CD4-positive, alpha-beta T cell (primary cell): ENCODE data around the gene ARSG. TPM values are rescaled to one million over a fixed set of nuclear protein-coding genes. Genes with fewer than 3 reads are reported as not detected.

Source experiments
- ATAC-seq: fragments of 200-7000 bp; cut with Tn5 transposase; one replicate; pipeline ENCODE4 v1.10.0; 2022; ENCODE audit warnings: mild to moderate bottlenecking; ENCODE audit not compliant: poor library complexity
- CTCF ChIA-PET: fragments of 350-600 bp; sonication (Branson Sonifier 250); formaldehyde crosslinking; loops from one replicate; lab custom pipeline; 2021; ENCODE audit warnings: antibody characterized with exemption, inconsistent platforms; lab: Charles Lee
- POLR2A ChIA-PET: fragments of 350-600 bp; sonication (Branson Sonifier 250); formaldehyde crosslinking; loops from one replicate; lab custom pipeline; 2021; ENCODE audit warnings: antibody characterized with exemption, inconsistent platforms; lab: Charles Lee
- DNase-seq, 14 experiments: peaks; one replicate each; pipeline ENCODE4 v3.0.0-alpha.2; 2013 to 2020; ENCODE audit warnings: mixed read lengths in 2 of 14
- H3K27ac ChIP-seq, 2 donors: one replicate each; pipeline versions ENCODE4 v1.5.1 to v1.7.0; 2013; ENCODE audit warnings: low read length in 2 of 2, low read depth in 1 of 2, mild to moderate bottlenecking in 1 of 2
- H3K27me3 ChIP-seq, 2 experiments: 1 replicate in 1 of 2; 2 replicates in 1 of 2; pipeline versions ENCODE4 v1.6.1 to v1.7.0; 2013; ENCODE audit warnings: low read length in 2 of 2, control low read depth in 1 of 2, mild to moderate bottlenecking in 1 of 2, moderate library complexity in 1 of 2; ENCODE audit not compliant: insufficient read depth in 2 of 2, control insufficient read depth in 1 of 2
- H3K36me3 ChIP-seq: one replicate; pipeline ENCODE4 v1.6.1; 2013; ENCODE audit warnings: low read length, control low read depth; ENCODE audit not compliant: insufficient read depth
- H3K4me1 ChIP-seq: one replicate; pipeline ENCODE4 v1.6.1; 2013; ENCODE audit warnings: low read length, control low read depth; ENCODE audit not compliant: insufficient read depth
- H3K4me3 ChIP-seq: one replicate; pipeline ENCODE4 v1.5.1; 2013; ENCODE audit warnings: mild to moderate bottlenecking, low read length, moderate library complexity
- H3K9me3 ChIP-seq, 2 experiments: 1 replicate in 1 of 2; 2 replicates in 1 of 2; pipeline versions ENCODE4 v1.6.1 to v1.7.0; 2013; ENCODE audit warnings: low read length in 2 of 2, mild to moderate bottlenecking in 2 of 2, control low read depth in 1 of 2, moderate library complexity in 1 of 2; ENCODE audit not compliant: control insufficient read depth in 1 of 2, insufficient read depth in 1 of 2
- H3K27ac Mint-ChIP-seq: one replicate; pipeline ENCODE4 v1.8.0; 2020; ENCODE audit warnings: mixed read lengths
- H3K27me3 Mint-ChIP-seq: one replicate; pipeline ENCODE4 v1.8.0; 2021; ENCODE audit warnings: mixed read lengths
- H3K36me3 Mint-ChIP-seq: one replicate; pipeline ENCODE4 v1.8.0; 2021; ENCODE audit warnings: low read depth, mixed read lengths
- H3K4me1 Mint-ChIP-seq: one replicate; pipeline ENCODE4 v1.8.0; 2021; ENCODE audit warnings: low read depth, mixed read lengths
- H3K4me3 Mint-ChIP-seq: one replicate; pipeline ENCODE4 v1.8.0; 2020; ENCODE audit warnings: mild to moderate bottlenecking, mixed read lengths
- H3K9me3 Mint-ChIP-seq: one replicate; pipeline ENCODE4 v1.8.0; 2020; ENCODE audit warnings: mixed read lengths
- intact Hi-C, 2 experiments: fragments of 100-400 bp; cut with DNase I in 1 of 2; cut with micrococcal nuclease in 1 of 2; formaldehyde crosslinking; loops; one replicate each; pipeline versions ENCODE4 v1.15.1 to v1.9.0; 2023 to 2025; cut with DNase I, micrococcal nuclease
- total RNA-seq, 174 experiments: library from RNA in 2 of 174; stranded (reverse) in 2 of 174; gene quantifications; one replicate each; pipeline ENCODE4 v1.2.3 and lab custom pipeline; 2021 to 2026
- TF ChIP-seq, protein P1 (sequence below): fragments of 200-600 bp; IDR thresholded peaks from one replicate; pipeline ENCODE4 v1.8.0; 2022; ENCODE audit warnings: antibody characterized with exemption, mild to moderate bottlenecking

ARSG gene
- total RNA-seq, 2 experiments from 2014 or later: 13.8 to 16.0 TPM

DNA sequence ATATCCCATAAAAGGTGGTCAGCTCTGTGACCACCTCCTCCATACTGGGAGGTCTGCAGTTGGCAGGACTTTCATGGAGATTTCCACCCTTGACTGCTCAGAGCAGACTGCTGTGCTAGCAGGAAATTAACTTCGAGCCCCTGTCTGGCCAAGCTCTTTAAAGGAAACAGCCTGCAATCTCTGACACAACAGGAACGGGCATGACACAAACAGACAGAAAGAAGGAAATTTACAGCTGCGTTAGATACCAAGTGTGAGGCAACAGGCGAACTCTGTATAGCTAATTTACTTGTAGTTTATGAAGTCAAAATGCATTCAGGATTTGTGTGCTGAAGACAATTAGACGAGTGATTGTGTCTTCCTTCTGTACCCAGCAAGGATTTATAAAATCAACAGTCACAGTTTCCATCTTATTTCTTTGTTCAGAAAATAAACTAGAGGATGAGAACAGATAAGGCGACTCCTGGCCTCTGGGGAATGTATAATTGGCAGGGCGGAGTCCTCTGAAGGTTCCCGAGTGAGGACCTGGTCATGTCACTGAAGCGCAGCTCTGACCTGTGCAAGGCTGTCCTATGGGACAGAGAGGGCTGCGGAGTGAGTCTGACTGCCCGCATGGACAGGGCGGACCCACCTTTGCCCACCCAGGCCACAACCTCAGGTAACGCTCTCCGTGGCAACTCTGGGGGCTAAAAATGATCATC lies 149.9 kb downstream of the ARSG start:
- Mint-ChIP-seq H3K4me3 (no peak overlapping the region), H3K4me1 (peaks cover 53% of the 10 kb centered on the region), H3K27ac (peak overlapping the region; percentile 61), H3K36me3 (no peaks in the 10 kb centered on the region), H3K9me3 (no peaks in the 10 kb centered on the region), H3K27me3 (no peaks in the 10 kb centered on the region)
- H3K27ac ChIP-seq: no peak overlapping the region
- TF ChIP-seq, protein P1, sequence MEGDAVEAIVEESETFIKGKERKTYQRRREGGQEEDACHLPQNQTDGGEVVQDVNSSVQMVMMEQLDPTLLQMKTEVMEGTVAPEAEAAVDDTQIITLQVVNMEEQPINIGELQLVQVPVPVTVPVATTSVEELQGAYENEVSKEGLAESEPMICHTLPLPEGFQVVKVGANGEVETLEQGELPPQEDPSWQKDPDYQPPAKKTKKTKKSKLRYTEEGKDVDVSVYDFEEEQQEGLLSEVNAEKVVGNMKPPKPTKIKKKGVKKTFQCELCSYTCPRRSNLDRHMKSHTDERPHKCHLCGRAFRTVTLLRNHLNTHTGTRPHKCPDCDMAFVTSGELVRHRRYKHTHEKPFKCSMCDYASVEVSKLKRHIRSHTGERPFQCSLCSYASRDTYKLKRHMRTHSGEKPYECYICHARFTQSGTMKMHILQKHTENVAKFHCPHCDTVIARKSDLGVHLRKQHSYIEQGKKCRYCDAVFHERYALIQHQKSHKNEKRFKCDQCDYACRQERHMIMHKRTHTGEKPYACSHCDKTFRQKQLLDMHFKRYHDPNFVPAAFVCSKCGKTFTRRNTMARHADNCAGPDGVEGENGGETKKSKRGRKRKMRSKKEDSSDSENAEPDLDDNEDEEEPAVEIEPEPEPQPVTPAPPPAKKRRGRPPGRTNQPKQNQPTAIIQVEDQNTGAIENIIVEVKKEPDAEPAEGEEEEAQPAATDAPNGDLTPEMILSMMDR: no peak
- H3K9me3 ChIP-seq: no peaks in the 10 kb centered on the region
- intact Hi-C loops: loop anchor here in 1 of 2 experiments (5.0 kb wide), 1 partner anchor 56 kb away; no protein-coding TSS in a partner anchor
- ChIA-PET CTCF (interaction anchor here (1.6 kb wide), 1 partner anchor 177 kb away, joined by 4 read pairs; no protein-coding TSS in a partner anchor), POLR2A (interaction anchor here (0.8 to 3.1 kb wide), 3 partner anchors 16 to 150 kb away, joined by 4 to 16 read pairs (median 4); partner anchors contain the start of genes ARSG, SLC16A6 and WIPI1)
- no peak overlapping the region for H3K4me3 ChIP-seq
- no peaks in the 10 kb centered on the region for H3K27me3 ChIP-seq
- no peaks in the 10 kb centered on the region for H3K36me3 ChIP-seq
- peaks cover 33% of the 10 kb centered on the region for H3K4me1 ChIP-seq
- peak in 2 of 14 experiments; percentile 20 to 41 for DNase-seq
- ATAC-seq: no peak

DNA sequence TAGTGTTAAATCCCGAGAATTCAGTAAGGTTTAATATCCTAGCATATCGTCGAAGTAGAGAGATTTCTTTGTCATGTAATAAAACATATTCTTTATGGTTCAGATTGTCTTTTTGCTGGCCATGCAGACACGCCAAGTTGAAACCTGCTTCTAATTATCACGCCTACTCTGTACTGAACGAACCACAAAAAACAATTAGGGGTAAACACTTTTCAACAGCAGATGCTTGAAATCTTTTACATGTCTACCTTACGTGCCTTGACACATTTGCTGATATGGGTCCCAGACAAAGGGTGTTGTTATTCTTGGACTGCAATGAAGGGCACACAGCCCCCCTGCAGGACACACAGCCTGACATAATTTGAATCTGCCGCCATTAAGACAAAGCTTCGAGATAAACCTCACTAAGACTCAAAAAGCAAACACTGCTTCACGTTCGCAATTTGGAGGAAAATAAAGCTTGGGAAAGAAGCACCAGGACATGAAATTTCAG lies 152.7 kb downstream of the ARSG start:
- intact Hi-C loops: loop anchor here in 1 of 2 experiments (5.0 kb wide), 1 partner anchor 53 kb away; no protein-coding TSS in a partner anchor
- CTCF ChIA-PET: no interaction called here
- POLR2A ChIA-PET: no interaction called here
- DNase-seq: no peak
- Mint-ChIP-seq H3K27ac (no peak overlapping the region), H3K27me3 (no peaks in the 10 kb centered on the region), H3K4me1 (peaks cover 25% of the 10 kb centered on the region), H3K36me3 (no peaks in the 10 kb centered on the region), H3K4me3 (no peak overlapping the region), H3K9me3 (no peaks in the 10 kb centered on the region)
- ATAC-seq: no peak
- Histone ChIP-seq H3K27me3 (no peaks in the 10 kb centered on the region), H3K36me3 (no peaks in the 10 kb centered on the region), H3K27ac (no peak overlapping the region), H3K4me3 (no peak overlapping the region), H3K4me1 (peaks cover 9% of the 10 kb centered on the region), H3K9me3 (no peaks in the 10 kb centered on the region)
- TF ChIP-seq, protein P1: no peak

DNA sequence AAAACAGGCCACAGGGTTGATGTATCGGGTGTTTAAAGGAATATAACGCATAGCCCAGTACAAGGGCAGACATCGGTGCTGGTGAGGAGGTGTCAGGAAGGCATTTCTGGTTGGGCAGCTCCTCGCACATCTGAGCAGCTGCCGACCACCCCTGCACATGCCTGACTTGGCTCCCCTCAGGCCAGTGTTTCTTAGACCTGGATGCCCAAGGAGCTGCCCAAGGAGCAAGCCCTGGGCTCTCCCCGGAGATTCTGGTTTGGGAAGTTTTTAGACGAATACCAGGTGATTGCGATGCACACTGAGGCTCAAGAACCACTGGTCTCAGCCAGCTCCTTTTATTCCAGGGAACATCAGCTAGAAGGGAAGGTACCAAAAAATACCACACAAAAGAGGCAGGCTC lies 154.4 kb downstream of the ARSG start:
- POLR2A ChIA-PET: no interaction called here
- peaks cover 12% of the 10 kb centered on the region for H3K4me1 Mint-ChIP-seq
- ATAC-seq (no peak), DNase-seq (no peak)
- Histone ChIP-seq H3K27me3 (no peaks in the 10 kb centered on the region), H3K36me3 (peaks cover 8% of the 10 kb centered on the region), H3K4me1 (peaks cover 9% of the 10 kb centered on the region), H3K4me3 (no peak overlapping the region), H3K9me3 (no peaks in the 10 kb centered on the region), H3K27ac (no peak overlapping the region)
- H3K27me3 Mint-ChIP-seq: no peaks in the 10 kb centered on the region
- no peak overlapping the region for H3K4me3 Mint-ChIP-seq
- intact Hi-C loops: no loop called here
- TF ChIP-seq, protein P1: no peak
- CTCF ChIA-PET: no interaction called here
- H3K36me3 Mint-ChIP-seq: no peaks in the 10 kb centered on the region
- no peaks in the 10 kb centered on the region for H3K9me3 Mint-ChIP-seq
- no peak overlapping the region for H3K27ac Mint-ChIP-seq
